EL (cell line): ENCODE measurements around the gene FAM120B.

Experiments
- DNase-seq: peaks from one replicate; pipeline ENCODE4 v3.0.0-alpha.2; 2016

Gene FAM120B

DNA sequence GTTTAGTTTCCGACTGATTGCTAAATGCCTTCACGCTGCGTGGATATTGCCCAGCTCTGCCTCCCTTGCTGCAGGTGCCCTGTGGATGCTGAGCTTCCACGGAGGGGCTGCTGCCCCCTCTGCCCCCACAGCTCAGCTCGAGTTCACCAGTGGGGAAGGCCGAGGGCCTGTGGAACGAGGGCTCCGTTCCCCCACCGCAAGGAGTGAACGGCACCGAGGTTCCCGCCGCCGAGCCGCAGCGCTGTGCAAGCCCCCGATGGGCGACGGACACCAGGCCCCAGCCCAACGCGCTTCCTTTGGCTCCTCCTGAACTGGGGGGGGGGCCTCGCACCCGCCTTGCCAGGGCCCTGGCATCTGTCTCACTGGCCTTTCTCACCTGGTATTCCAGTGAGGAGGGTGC is 33.4 kb upstream of the FAM120B start:
- no peak for DNase-seq

DNA sequence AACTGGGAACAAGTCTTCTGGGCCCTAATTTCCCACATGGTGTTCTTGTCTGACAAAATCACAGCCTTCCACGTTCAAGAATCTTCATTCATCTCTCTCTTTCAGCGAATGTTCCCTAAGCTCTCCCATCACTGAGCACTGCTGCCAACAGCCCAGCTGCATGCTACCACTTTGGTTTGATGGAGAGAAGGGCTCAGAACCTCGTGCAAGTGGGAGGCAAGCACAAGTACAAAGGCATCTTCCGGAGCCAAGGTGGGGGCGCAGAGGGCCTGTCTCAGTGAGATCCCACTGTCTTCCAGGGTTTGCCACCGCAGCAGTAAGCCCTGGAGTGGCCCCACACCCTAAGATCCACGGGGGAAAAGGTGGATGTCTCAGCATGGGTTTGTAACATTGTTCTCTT is 32.9 kb upstream of the FAM120B start:
- no peak for DNase-seq

DNA sequence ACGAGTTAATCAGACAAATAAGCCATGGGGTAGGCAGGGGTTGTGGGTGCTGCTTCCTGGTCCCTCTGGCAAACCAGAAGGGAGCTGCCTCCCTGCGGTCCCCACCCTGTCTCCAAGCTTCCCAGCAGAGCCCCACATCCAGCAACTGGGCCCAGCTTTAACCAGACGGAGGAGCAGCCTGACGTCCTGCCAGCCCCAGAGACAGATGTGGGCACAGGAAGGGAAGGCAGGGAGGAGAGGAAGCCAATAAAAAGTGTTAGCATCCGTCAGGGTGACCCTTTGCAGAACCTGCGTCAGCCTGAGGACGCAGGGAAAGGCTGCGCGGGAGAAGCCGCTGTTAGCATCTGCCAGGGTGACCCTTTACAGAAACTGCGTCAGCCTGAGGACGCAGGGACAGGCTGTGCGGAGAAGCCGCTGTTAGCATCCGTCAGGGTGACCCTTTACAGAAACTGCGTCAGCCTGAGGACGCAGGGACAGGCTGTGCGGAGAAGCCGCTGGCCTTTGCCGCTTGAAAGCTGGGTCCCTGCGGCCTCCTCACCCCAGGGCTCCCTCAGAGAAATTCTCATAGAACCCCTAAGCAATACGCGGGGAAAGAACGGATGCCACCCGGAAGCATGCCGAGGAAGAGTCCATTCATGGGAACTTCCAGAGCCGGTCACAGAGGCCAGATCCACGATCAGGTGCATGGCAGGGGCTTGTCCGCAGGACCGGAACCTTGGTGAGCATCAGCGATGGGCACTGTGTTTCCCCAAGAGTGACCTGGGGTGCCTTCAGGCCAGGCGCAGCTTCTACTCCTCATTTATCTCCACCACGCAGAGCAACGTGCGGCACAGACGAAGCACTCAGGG is 31.6 kb upstream of the FAM120B start:
- no peak for DNase-seq

DNA sequence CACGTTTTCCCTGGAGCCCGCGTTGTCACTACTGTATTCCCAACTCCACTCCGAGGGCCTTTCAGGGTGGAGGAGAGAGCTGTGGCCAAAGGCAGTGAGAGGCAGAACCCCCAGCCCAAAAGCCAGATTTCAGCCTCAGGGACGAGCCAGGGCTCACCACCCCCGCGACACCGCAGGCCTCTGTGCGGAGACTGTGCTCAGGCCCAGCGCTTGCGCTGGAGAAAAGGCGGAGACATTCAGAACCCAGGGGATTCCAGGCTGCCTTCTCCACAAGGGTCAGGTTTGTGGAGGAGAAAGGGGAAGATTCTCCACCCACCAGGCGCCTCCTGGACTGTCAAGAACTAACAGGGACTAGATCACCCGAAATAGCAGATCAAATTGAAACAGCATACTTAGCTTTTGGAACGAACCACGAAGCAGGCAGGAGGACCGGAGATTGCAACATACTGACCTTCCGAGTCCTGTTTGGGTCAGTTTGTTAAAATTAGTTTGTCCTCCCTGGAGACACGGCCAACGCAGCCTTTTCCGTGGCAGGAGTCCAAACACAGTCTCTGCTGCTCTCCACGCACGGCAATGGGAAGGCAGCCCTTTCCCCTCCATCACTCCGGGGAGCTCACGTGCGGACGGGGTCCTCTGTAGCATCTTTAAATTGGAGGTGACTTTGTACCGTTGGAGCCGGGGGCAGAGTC is 30.0 kb upstream of the FAM120B start:
- no peak for DNase-seq

DNA sequence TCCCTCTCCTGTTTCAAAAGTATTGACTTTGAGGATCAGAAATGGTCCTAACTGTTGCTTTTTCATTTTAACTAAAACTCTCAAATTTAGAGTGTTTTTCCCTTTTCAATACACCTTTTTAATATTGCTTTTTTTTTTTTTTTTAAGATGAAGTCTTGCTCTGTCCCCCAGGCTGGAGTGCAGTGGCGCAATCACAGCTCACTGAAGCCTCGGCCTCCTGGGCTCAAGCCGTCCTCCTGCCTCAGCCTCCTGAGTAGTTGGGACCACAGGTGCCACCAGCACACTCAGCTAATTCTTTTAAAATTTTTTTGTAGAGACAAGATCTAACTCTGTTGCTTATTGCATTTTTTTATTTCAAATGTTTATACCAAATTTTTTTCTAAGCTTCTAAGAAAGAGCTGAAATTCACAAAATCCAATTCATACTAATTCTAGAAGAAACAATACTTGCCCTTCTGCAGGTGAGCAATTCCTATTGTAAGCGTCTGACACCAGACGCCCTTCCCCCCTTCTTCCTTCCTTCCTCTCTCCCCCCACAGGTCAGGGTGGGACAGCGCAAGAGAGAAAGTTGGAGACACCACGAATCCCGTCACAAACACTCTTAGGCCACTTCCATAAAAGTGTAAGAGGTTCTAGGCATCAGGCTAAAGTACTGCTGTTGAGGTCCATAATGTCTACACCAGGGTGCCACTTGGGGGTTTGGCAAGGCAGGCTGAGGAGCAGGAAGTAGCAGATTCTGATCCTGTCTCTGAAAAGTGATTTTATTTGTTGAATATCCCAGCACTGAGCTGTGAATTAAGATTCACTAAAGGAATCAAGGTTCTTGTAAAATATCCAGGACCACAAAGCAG is 28.4 kb upstream of the FAM120B start:
- no peak for DNase-seq

DNA sequence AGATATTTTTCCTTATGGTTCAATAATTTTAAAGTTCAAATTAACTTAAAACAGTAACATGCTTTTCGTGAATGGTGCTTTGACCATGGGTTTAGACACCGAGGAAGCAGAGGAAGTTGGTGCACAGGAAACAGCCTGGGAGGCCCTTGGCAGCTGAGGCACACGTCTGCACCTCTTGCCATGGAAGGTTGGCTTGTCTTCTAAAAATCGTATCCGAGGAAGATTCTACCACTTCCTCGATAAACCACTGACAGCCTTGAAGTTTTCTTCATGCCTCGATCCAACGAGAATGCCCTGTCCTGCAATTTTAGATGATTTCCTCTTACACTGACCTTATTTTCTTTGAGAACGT is 27.8 kb upstream of the FAM120B start:
- no peak for DNase-seq

DNA sequence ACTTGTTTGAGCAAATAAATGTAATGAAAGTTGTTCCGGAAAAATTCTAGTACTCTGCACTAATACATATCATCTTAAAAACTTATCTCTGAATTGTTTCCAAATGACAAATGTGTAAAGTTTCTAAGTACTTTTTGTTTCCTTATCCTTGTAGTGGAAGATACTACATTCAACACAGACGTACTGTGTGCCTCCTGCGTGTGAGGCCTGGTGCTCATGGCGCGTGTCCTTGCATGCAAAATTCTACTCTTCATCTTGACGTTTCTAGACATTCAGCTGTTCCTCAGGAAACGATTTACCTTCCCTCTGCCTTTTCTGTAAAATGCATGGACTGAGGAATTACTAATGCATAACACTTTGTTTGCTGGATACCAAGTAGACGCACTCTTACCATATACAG is 27.1 kb upstream of the FAM120B start:
- no peak for DNase-seq

DNA sequence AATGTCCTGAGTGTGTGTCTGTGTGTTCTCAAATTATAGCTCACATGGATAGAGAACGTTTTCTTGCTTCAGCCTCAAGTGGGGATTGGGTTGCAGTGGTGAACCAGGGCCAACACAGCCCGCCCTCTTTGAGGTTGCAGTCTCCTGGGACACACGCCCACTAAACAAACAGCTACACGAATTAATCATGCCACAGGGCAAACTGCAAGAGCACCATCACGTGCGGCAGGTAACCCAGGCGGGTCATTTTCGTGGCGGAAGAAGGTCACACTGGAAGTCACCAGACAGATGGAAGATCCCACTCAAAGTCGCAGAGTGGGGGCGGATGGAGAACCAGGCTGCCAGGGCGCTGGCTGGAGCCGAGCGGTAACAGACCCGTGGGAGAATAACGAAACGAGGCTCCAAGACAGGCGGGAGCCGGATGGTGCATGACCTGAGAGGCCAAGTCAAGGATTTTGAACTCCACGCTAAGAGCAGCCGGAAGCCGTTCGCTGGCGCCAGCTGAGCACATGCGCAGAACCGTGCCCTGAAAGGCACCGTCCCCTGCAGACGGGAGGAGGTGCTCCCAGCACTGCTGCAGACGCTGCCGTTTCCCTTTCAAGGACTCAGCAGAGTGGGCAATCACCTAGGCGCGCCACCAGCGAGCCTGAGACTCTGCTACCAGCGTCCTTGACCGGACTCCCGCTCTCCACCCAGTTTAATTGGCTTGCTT is 26.4 kb upstream of the FAM120B start:
- DNase-seq: peak; percentile 61

DNA sequence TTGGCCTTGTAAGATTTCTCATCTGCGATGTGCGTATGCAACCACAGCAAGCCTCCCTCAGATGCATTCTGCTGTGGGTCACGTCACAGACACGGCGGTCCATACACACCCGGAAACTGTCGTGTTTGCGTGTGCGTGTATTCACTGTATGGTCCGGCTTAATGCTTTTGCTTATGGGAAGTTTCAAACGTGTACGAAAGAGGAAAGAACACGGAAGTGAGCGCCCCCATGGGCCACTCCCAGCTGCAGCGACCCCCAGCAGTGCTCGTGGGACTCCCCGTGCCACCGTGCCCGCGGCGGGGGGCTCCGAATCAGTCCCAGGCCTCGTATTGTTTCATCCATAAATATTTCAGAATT is 25.9 kb upstream of the FAM120B start:
- no peak for DNase-seq

DNA sequence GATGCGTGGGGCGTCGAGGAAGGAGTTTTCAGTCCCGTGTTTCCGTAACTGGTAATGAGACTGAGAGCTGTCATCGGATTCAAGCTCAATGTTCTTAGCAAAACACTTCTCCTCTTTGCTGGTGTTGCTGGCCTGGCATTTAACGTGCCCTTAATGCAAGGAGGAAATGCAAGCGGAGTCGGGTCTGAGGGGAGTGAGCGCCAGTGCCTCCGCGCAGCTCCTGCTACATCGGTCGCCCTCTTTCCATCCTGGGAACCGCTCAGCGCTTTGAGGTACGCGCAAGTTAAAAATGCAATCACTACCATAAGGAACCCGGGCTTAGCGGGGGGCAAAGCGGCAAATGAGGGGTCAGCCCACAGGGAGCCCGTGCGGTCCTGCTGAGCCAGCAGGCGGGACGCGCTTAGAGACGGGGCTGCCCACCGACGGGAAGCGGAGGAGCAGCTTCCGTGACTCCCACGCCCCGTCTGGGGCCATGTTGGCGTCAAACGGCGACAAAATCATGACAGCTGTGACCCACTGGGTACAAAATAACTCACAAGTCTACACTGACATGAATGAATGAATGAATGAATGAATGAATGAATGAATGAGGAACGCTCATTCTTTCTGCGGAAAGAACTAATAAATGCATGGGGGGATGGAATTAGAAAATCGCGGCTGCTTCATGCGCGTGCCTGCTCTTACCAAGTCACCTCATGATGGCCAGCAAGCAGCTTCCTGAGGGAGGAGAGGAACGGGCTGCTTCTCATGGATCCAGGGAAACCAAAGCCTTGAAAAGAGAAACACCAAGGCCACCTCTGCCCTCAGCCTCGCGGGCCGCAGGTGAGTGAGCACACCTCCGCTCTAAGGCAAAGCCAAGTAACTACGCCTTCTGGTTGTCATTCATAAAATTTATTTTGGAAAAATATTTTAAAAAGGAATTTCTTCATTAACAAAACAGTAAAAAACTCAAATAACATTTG is 24.9 kb upstream of the FAM120B start:
- DNase-seq: no peak

DNA sequence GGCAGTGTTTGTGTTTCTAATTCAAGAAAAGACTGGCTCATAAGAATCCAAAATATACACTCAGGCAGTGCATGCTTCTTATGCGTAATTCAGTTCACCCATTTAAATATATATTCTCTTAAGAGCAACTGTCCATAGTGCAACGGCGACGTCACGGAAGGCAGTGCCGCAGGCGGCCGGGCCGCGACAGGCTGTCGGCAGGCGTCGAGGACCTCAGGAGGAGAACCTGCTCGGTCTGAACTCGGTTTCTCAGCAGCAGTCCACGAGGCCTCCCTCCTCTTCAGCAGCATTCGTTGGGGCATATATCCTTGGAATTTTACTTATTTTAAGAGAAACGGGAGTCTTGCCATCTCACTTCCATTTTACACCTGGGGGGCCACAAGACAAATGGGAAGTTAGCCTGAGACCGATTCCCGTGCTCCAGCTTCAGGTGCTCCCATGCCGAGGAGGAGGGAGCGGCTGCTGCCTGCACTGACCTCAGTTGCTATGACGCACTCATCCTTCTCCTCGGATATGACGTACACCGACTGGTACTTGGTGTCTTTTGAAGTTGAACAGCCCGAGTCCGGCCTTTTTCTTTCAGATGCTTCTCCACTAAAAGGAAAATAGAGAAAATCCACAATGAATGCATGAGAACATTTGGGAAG is 23.9 kb upstream of the FAM120B start:
- DNase-seq: no peak

DNA sequence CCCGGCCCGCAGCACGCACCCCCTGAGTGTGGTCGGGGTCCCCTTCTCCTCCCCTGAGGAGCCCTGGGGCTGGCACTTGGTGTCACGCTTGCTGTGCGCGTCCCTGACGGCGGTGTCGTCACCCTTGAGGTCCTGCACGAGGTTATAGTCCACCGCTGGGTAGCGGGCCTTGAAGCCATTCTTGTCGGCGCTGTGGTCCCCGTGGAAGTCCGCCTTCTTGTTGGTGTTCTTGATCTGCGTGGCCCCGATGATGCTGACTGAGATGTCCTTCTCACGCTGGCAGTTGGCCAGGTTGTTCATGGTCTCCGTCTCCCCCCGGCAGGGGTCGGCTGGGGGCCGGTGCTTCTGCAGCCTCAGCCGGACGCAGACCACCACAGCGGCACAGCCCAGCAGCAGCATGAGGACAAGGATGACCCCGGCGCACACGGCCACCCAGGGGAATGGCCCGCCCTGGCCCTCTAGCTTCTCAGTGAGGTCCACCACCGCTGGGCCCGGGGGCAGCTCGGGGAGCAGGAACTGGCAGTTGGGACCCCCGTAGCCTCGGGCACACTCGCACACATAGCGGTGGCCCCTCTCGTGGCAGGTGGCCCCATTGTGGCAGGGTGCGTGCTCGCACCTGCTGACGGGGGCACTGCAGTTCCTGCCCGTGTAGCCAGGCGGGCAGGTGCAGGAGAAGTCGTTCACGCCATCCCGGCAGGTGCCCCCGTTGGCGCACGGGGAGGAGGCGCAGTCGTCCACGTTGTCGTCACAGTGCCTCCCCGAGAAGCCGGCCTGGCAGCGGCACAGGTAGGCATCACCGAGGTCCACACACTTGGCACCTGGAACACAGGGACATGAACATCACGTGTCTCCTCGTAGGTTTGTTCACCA is 23.1 kb upstream of the FAM120B start:
- no peak for DNase-seq

DNA sequence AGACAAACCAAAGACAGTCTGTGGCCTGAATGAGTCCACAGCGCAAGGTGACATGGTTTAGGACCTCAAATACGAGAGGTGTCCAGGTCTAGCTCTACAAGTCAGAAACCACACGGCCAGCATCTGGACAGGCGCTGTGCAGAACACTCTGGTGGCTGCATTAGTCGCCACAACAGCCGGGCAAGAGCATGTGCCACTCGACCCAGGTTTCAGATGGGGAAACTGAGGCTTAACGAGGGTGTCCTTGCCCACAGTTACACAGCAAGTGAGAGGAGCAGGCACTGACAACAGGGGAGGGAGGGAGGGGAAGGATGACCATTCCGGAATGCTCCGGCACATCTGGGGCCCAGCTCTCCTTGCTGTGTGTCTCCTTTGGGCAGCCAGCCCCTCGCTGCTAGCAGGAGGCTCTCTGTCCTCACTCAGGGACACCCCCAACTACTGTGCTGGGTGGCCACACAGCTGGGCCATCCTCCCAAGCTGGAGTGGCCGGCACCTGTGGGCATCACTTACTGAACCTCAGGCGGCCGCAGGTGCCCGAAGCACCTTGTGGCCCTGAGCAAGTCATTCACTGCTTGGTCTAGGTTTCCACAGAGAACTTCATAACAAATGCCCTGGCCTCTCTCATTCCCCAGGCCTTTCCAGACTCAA is 22.3 kb upstream of the FAM120B start:
- no peak for DNase-seq

DNA sequence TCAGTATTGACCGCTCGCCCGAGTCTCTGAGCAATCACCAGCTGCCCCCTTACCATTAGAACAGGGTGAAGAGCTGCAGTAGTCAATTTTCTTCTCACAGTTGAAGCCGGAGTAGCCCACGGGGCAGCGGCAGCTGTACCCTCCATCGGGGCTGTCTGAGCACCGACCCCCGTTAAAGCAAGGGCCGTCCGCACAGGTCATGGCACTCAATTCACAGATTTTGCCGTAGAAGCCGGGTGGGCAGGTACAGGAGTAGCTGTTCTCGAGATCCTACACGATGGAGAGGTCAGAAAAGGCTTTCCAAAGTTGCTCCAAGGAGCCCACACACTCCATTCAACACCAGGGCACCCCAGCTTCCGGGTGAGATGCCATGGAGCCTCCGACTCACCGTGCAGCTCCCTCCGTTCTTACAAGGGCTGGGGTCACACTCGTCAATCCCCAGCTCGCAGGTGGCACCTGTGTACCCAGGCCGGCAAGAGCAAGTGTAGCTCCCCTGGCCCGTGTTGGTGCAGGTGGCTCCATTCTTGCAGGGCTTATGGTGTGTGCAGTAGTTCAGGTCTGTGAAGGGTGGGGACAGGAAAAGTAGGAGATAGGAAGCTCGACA is 21.6 kb upstream of the FAM120B start:
- DNase-seq: no peak

DNA sequence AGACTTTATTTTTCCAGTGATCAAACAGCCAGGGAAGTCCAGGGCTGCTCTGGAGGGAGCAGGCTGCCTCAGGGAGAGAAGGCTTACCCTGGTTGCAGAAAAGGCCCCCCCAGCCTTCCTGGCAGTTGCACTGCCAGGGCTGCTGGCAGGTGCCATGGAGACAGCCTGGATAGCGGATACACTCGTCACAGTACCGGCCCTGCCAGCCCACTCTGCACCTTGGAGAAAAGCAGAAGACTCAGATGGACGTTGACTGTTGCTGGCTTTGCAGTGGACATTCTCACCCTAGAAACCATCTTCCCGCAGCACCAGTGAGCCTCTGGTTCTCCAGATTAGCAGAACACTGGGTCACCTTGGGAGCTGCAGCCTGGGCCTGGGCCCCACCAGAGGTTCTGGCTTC is 21.1 kb upstream of the FAM120B start:
- no peak for DNase-seq

DNA sequence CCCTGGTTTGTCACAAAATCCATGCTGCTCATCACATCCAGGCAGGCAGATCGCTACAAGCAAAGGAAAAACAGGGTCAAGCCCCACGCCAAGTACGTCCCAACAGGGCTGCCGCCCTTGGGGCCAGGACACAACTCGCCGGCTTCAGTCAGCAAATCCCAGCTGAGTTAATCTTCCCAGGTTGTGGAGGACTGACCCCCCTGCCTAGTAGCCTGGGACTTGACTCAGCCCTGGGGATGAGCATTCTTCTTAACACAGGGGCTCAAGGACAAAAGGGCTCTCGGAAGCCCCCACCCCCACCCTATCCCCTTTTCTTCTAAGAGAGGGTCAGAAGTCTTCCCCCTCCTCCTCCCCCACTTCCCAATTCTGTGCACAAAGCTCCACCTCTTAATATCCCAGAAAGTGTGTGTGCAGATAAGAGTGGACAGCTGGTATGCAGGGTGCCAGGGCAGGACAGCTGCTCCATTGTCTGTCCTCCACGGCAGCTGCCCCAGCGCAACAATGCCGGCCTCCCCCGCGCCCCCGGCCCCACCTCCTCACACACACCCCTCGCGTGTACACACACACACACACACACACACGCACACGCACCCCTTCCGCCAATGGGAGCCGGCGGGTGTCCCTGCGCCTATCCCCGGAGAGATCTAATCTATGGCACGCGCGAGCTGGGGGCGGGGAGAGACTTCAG is 20.2 kb upstream of the FAM120B start:
- DNase-seq: no peak

DNA sequence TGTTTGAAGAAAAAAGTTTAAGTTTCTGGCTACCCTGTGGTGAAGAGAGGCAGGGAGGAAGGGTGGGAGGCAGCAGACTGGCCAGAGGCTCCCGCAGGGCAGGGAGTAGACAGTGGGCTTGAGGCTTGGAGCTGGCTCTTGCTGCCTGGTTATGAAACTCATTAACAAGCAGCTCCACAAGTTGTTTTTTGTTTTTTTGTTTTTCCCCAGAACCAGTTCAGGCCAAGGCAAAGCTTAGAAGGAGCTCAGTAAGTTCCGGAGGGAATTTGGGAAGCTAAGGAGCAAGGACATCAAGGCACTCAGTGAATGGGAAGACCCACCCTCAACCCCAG is 19.7 kb upstream of the FAM120B start:
- DNase-seq: no peak

DNA sequence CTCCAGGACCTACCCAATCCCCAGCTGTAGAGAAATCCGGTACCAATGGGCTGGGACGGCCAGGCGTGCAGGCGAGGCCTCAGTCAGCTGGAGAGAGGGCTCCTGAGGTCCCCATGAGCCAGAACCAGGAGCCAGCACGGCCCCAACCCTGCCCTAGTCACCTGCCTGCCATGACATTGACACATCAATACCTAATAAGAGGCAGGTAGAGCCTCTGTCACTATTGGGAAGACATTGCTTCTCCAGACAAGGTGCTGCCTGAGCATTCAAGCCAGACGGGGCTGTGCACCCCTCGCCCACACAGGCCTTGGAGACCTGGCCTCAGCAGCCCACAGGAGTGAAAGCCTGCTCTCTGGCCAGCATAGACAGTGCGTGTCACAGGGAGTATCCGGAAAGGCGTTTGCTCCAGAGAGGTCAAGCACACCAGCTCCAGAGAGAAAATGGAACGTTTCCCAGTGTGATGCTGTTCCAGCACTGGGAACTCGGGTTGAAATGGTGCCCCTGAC is 19.1 kb upstream of the FAM120B start:
- DNase-seq: no peak
